SK-N-SH (cell line): Measurements from ENCODE around the gene PIK3C2B. TPM values are rescaled to one million over a fixed set of nuclear protein-coding genes. Genes with fewer than 3 reads are reported as not detected.

ENCODE experiments used
- polyA plus RNA-seq, 3 experiments: library from polyadenylated mRNA; depleted of rRNA; stranded (reverse); fragments of >200 nt; gene quantifications; 2 replicates each; pipeline ENCODE4 v1.2.3, GENCODE V29; 2012

The PIK3C2B gene
- polyA plus RNA-seq, 1 of the 3 experiments (the other 2 are of a cell fraction): 6.5 TPM

Other genes starting within 250 kb of the PIK3C2B start
- gene PLEKHA6, start 134.9 kb downstream of the PIK3C2B start, polyA plus RNA-seq (2012; rRNA removed): 1.2 and 3.1 TPM in 2 replicates
- 12.1 and 14.3 TPM in 2 replicates for gene PPP1R15B, start 83.0 kb downstream of the PIK3C2B start, polyA plus RNA-seq (2012; rRNA removed)
- gene MDM4, start 21.6 kb upstream of the PIK3C2B start, polyA plus RNA-seq (2012; rRNA removed): 6.2 and 9.2 TPM in 2 replicates
- not detected in 2 replicates for gene LRRN2, start 190.9 kb upstream of the PIK3C2B start, polyA plus RNA-seq (2012; rRNA removed)